ENCODE data around the gene AADACL3.
"Not testable (repeated sequence)": the region's sequence is repeated elsewhere in the genome, so short reads cannot be mapped to it uniquely, and the experiment has no call there.

Gene AADACL3

DNA sequence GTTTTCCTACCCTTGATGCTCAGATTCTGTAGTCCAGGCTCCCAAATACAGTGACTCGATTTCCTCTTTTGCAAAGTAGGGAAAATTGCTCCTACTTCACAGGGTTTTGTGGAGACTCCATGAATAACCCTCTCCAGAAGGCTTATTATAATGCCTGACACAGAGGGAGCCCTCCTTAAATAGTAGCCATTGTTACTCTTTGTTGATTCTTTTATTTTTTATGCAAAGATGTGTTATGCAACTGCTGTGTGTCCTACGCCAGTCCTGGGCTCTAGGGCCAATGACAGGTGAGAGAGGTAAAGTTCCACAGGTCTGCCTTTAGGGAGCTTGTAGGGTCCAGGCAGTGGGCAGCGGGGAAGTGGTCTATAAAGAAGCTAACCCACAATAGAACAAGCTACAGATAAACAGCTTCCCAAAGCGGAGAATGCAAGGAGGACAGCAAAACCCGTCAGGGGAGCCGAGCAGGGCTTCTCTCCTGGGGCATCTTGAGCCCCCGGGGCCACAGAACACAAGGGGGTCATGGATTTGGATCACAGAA lies 1.5 kb downstream of the AADACL3 start:
- DNase-seq: no peak

DNA sequence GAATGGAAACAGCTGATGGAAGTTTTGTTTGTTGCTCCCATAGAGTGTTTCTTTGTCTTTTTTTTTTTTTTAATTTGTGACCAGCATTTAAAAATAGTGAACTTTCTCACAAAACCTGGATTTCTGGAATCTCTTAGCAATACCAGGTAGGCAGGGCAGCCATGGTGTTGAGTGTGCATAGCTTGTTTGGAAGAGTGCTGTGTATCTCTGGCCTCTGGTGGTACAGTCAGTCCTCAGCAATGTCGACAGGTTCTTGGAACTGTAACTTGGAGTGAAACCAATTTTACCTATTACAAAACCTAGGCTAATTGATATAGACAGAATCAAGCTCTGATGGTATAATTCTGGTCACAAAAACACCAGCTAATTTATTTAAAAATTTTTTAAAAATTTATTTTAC lies 6.7 kb downstream of the AADACL3 start:
- no peak for DNase-seq

DNA sequence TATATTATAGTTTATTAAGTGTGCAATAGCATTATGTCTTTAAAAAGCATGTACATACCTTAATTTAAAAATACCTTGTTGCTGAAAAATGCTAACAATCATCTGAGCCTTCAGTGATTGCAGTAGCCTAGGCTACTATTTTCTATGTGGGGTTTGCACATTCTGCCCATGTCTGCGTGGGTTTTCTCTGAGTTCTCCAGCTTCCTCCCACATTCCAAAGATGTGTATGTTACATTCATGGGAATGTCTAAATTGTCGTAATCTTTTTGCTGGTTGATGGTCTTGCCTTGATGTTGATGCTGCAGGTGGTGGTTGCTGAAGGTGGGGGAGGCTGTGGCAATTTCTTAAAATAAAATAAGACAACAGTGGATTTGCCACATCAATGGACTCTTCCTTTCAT lies 12.5 kb downstream of the AADACL3 start:
- no peak for DNase-seq

DNA sequence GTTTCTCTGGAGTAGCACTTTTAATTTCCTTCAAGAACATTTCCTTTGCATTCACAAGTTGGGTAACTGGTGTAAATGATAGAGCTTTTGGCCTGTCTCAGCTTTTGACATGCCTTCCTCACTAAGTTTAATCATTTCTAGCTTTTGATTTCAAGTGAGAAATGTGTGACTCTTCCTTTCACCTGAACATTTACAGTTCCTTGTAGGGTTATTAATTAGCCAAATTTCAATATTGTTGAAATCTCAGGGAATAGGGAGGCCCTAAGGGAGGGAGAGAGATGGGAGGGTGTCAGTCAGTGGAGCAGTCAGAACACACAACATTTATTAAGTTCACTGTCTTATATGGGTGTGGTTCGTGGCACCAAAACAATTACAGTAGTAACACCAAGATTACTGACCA lies 14.2 kb downstream of the AADACL3 start:
- no peak for DNase-seq

DNA sequence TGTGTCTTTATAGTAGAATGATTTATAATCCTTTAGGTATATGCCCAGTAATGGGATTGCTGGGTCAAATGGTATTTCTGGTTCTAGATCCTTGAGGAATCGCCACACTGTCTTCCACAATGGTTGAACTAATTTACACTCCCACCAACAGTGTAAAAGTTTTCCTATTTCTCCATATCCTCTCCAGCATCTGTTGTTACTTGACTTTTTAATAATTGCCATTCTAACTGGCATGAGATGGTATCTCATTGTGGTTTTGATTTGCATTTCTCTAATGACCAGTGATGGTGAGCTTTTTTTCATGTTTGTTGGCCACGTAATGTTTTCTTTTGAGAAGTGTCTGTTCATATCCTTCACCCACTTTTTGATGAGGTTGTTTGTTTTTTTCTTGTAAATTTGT lies 15.2 kb downstream of the AADACL3 start:
- DNase-seq: not testable (repeated sequence)

DNA sequence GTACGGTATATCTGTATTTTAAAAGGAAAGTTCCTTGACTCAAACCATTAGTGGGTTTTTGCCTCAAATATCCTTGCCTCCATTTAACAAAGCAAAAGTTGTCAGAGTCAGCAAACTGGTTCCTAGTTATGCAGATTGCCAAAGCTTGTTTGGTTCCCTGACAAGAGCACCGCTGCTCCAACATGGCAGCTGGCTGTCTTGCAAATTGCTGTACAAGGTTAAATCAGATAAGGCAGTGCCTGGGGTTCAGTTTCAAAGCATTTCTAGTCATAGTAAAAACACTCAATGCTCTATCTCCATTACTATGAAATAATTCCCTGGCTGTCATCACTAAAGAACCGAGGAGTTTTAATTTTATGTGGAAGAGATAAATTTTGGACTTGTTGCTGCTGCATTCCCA lies 18.7 kb downstream of the AADACL3 start:
- no peak for DNase-seq

DNA sequence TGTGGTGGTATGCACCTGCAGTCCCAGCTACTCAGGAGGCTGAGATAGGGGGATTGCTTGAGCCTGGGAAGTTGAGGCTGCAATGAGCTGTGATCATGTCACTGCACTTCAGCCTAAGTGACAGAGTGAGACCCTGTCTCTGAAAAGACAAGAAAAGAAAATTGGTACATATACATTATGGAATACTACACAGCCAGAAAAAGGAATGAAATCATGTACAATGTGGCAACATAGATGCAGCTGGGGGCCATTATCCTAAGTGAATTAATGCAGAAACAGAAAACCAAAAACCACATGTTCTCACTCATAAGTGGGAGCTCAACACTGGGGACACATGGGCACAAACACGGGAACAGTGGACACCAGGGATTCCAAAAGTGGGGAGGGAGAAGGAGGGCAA lies 23.0 kb downstream of the AADACL3 start:
- no peak for DNase-seq

DNA sequence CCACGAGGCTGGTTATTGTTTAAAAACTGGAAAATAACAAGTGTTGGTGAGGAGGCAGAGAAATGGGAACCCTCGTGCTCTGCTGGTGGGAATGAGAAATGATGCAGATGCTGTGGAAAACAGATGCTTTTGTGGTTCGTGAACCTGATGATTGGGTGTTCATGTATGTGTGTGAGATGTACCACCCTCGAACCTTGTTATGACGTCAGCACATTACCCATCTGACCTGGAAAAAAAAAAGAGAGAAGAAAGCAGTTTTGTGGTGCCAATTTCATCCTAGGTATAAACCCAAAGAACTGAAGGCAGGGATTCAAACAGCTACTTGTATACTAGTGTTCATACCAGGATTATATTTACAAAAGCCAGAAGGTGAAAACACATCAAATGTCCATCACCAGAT lies 23.7 kb downstream of the AADACL3 start:
- DNase-seq: no peak

DNA sequence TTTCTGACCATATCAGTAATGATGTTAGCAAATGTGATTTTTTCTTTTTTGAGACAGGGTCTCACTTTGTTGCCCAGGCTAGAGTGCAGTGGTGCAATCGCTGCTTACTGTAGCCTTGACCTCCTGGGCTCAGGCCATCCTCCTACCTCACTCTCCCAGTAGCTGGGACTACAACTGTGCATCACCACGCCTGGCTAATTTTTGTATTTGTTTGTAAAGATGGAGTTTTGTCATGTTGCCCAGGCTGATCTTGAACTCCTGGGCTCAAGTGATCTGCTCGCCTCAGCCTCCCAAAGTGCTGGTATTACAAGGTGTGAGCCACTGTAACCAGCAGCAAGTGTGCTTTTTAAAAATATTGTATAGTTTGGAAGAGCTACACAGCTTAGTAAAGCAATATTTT lies 26.0 kb downstream of the AADACL3 start:
- no peak for DNase-seq

DNA sequence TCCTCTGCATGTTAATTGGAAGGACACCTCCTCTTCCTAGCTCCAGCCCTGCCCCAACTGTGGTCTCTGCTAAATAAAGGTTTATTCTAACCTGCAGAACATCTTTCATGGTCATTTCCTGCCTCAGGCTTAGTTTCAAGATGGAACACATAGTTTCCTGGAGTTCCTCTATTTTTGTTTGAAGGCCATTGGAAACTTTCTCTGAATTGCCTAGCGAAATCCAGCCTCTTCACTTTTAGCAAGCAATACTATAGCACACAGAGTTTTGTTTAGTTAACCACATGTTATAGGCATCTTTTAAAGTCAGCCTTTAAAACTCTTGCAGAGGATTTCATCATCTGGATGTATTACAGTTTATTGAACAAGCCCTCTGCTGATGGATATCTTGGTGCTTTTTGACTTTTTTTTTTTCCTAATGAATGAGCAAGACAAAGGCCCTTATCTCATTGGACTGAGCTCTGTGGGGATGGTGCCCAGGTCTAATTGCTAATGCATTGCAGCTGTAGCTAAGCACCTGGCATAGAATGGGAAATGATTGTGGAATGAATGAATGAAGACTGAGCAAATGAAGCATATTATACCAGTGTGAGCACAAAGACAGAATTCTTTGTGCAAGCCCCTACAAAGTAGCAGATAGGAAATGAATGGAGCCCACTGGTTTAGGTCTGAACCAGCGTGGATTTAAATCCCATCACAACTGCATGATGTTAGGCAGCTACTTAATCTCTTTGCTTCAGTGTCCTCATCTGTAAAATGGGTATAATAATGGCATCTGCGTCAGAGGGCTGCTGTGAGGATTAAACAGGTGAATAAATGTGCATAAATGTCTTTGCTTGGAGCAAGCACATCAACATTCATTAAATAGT lies 29.4 kb downstream of the AADACL3 start:
- DNase-seq: no peak

DNA sequence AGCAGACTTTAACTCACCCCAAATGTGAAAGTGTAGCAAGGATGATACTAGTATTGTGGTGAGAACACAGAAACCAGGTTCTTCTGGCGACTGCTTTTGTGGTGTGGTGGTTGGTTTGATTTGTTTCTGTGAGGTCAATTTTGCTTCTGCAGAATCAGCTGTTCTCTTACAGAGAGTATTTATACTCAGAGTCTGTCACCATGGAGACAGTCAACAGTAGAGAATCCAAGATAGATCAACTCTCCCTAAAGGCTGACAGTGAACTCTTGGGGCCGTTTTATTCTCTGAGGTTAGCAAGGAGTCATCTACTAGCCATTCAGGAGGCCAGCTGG lies 30.0 kb downstream of the AADACL3 start, which contains the start of gene CFAP107:
Gene CFAP107 (plus strand): TSS at position 209 of the 332 bp plus-strand sequence. CDS start 231 bp downstream, outside the sequence.
- no peak for DNase-seq

DNA sequence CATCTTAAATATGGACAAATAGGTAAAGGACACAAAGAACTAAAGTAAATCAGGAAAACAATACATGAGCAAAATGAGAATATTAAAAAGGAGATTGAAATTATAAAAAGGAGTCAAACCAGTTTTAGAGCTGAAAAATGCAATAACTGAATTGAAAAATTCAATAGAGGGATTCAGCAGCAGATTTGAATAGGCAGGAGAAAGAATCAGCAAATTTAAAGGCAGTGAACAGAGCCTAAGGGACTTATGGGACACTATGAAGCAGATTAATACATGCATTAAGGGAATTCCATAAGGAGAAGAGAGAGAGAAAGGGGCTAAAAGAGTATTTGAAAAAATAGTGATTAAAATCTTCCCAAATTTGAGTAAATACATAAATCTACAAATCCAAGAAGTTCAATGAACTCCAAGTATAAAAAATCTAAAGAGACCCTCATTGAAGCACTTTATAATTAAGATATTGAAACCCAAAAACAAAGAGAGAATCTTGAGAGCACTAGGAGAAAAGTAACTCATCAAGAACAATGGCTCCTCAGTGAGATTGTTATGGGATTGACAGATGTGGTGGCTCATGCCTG lies 33.0 kb downstream of the AADACL3 start:
- no peak for DNase-seq

DNA sequence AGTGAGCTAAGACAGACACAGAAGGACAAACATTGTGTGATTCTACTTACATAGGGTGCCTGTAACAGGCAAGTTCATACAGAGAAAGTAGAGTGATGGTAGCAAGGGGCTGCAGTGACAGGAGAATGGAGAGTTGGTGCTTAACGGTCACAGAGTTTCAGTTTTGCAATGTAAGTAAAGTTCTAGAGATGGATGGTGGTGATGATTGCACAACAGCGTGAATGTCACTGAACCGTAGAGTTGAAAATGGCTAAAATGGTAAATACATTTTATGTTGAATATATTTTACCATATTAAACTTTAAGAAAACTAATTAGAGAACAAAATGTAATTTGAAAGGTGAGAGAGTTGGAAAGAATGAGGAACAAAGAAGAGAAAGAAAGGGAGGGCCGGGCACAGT lies 38.8 kb downstream of the AADACL3 start:
- no peak for DNase-seq

DNA sequence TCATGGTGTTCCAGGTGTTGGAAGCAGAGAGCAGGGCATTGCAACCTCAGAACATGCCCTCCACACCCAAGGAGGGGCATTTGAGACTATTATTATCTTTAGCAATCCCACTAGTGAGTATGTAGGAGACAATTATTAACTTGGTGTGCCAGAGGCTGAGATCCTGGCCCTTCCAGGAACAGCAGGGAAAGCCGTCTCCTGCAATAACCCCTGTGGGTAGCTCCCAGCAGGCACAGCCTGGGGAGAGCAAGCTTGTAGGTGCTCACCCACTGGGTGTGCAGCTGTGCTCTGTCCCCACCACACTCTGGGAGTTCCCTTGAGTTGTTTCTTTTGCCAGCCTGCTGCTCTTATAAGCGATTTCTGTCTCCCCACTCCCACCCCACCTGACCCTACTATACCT lies 40.4 kb downstream of the AADACL3 start:
- DNase-seq: no peak

DNA sequence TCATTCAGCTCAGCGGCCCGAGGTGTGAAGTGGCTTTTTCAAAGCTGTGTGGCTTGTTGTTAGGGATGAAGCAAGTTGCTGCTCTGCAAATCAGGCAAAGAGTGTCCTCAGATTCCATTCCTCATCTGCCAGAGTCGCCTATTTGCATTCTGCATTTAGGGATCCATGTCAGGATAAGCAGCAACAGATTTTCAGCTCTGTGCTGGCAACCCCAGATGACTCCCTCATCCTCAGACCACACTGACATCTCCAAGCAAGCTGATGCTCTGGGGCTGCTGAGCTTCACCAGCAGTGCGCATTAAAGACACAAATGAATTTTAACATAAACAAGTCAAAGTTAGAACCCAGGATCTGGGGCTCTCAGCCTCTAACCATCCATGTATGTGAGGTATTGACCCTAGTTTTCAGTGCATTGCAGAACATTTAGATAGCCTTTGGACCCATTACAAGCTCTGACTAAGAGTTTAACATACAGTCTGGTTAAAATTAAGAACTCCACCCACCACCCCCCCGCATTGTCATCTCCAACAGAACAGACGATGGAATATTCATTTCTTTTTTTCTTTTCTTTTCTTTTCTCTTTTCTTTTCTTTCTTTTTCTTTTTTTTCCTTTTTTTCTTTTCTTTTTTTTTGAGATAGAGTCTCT lies 41.0 kb downstream of the AADACL3 start:
- no peak for DNase-seq

DNA sequence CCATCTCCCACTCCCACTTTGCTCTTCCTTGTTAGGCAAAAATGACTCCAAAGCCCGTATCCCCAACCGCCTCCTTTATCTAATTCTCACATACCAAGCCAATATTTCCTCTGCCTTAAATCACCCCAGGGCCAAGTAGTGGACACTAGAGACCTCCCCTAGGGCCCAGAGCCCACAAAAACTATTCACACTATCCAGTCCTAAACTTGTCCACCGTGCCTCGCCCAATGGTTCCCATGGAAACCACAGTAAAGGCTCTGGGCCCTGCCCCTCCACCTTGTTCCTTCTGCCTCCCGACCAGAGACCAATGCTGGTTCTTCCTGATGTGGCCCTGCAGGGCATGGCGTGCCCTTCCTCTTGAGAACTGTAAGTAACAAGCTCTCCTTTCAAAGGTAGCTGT lies 41.9 kb downstream of the AADACL3 start:
- no peak for DNase-seq

DNA sequence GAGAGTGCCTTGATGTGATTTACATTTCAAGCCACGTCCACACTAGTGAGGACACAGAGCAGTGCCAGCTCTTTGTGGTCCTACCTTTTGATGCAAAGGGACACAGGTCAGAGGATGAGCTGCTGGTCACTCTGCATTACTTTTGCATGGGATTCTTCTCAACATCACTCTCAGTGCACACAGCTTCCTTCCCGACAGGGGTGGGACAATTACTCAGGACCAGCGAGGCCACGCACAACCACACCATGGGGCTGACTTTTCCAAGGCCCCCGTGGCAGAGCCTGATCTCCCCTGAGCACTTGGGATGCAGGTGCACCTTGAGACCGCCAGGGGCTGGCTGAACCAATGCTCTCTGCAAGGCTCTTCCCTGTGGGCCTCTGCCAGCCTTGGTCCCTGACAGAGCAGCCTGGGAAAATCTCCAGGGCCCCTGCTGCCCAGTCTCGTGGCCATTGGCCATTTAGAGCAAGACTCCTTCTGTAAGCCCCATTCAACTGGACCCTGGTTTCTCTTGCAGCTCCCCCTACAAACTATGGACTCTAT lies 44.4 kb downstream of the AADACL3 start:
- no peak for DNase-seq

DNA sequence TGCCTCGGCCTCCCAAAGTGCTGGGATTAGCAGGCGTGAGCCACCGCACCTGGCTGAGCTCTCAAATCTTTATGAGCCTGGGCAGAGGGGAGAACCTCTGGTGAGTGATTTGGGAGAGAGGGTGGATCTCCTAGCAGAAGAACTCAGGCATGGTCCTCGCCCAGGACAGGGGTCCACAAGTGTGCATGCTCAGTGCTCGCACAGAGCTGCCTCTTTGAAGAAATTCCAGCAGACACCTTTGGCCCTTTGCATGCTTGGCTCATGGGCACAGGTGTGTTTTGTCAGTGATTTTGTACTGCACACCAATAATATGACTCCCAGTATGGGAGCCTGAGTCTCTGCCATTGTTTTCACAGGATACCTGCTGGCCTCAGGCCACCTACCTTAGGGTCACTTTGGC lies 45.9 kb downstream of the AADACL3 start:
- DNase-seq: no peak

DNA sequence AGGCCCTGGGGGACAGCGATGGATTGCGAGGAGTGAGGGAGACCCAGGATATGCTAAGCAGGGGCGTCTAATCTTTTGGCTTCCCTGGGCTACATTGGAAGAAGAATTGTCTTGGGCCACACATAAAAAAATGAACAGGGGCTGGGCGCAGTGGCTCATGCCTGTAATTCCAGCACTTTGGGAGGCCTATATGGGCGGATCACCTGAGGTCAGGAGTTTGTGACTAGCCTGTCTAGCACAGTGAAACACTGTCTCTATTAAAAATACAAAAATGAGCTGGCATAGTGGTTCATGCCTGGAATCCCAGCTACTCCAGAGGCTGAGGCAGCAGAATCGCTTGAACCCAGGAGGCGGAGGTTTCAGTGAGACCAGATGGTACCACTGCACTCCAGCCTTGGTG lies 46.9 kb downstream of the AADACL3 start:
- no peak for DNase-seq

DNA sequence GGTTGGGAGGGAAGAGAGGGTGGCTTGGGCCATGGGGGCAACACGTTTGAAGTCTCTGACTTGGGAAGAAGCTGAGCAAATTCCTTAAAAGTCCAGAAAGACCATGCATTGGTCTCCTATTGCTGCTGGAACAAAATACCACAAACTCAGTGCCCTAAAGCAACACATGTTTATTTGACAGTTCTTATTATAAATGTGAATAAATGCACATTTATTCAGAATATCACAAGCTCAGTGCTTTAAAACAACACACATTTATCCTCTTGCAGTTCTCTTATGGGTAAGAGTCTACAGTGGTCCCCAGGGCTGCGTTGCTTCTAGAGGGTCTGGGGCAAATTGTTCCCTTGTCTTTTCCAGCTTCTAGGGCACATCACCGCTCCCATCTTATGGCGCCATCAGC lies 47.6 kb downstream of the AADACL3 start:
- DNase-seq: no peak

DNA sequence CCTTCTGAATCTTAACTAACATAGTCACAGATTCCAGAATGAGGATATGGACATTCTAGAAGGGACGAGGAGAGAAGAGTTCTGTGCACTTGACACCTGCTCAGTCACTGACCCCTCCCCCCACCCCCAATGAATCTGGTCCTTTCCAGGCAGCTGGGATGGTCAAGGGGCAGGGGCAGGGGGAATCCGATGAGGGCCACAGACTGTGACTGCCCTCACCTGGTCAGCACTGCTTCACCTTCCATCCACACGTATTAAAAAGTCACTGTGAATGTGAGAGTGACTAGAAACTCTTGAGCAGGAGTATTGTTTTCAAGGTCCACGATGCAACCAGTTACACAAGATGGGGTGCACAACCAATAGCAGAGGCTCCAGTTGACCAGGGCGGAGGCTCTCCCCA lies 48.1 kb downstream of the AADACL3 start:
- DNase-seq: no peak

DNA sequence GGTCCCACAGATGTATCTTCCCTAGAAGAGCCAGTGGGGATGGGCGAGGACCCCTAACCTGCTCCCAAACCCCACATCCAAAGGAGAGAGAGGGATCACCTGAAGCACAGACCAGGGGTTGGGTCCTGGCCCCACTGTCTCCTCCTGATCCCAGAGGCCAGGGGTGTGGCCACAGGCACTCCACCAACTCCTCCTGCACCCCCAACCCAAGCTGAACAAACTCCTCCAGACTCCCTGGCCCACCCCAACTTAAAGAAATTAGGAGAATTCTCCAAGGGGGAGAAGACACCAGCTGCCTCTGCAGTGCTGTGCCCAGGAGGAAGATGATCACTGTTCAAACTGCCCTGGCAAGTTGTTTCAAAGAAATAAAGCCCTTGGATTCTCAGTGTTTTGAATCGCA lies 53.1 kb downstream of the AADACL3 start:
- no peak for DNase-seq

DNA sequence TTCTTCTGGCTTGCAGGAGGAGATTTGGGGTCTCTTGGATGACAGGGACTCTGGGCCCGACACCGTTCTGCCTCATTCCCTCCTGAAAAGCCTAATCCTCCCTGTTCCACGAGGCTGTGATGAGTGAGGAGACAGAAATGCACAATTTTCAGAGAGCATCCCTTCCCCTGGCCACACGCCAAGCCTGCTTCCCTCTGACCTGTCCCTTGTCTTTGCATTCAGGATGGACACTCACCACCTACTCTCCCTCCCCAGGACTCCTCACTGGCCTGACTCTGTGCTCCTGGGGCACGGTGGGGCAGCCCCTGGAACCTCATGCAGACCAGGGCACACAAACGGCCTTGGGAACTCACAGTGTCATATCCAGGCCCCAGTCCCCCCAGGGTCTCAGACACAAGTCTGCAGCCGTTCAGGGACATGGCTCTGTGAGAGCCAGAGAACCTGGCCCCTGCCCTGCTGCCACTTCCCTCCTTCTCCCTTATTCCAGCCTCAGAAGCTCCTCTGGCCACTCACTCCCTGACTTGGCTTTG lies 54.1 kb downstream of the AADACL3 start:
- no peak for DNase-seq

DNA sequence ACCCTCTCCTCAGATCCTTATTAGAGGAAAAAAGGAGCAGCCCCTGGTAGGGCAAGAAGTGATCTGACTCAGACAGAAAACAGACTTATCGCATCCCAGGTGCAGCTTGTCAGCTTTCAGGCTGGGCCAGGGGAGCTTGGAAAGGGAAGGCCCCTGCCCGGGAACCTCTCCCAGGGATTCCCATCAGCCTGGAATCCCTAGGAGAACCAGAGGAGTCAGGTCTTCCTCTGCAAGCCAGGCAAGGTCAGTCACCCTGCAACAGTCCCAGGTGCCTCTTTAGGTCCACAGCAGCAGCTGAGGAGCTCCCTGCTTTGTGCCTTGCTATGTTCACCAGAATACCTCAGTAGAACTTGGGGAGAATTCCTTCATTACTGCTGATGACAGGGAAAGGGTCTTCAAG lies 54.7 kb downstream of the AADACL3 start:
- DNase-seq: no peak
